ENCODE results near the gene EXOSC5. TPM values are rescaled to one million over a fixed set of nuclear protein-coding genes. Genes with fewer than 3 reads are reported as not detected.

Gene EXOSC5
- total RNA-seq, 1 donor: 14.5 TPM

- no peak for DNase-seq (ENCODE audit: insufficient read length, low spot score, missing footprints)
- no peak overlapping the region for H3K27ac ChIP-seq (ENCODE audit: low read depth, low read length)
- H3K4me2 ChIP-seq (ENCODE audit: insufficient read depth, low read length): no peak overlapping the region
- no peak overlapping the region for H3K4me3 ChIP-seq (ENCODE audit: insufficient read depth, low read length)
- H3K79me2 ChIP-seq (ENCODE audit: insufficient read depth, low read length): peaks cover 2% of the 10 kb centered on the region
- H3K4me1 ChIP-seq (ENCODE audit: insufficient read depth, low read length): peaks cover 10% of the 10 kb centered on the region
- H4K20me1 ChIP-seq (ENCODE audit: insufficient read depth, low read length): peaks cover 15% of the 10 kb centered on the region
- H3K27me3 ChIP-seq (ENCODE audit: insufficient read depth, low read length): no peaks in the 10 kb centered on the region
- no peak for TF ChIP-seq CTCF (IDR thresholded peaks at IDR 0.05; ENCODE audit: extremely low read depth, low read depth, low read length)
- no peaks in the 10 kb centered on the region for H3K9me3 ChIP-seq (ENCODE audit: low read depth, low read length)
- peaks cover 3% of the 10 kb centered on the region for H3K36me3 ChIP-seq (ENCODE audit: insufficient read depth, low read length)
- no peak overlapping the region for H2AFZ ChIP-seq (ENCODE audit: low read length)
Measured at GRCh38 chr19:41408256-41408655, 11.1 kb upstream of the EXOSC5 start.

- Histone ChIP-seq H3K4me1 (ENCODE audit: insufficient read depth, low read length) (peaks cover 10% of the 10 kb centered on the region), H3K79me2 (ENCODE audit: insufficient read depth, low read length) (peaks cover 5% of the 10 kb centered on the region), H3K27me3 (ENCODE audit: insufficient read depth, low read length) (no peaks in the 10 kb centered on the region), H3K4me2 (ENCODE audit: insufficient read depth, low read length) (no peak overlapping the region), H4K20me1 (ENCODE audit: insufficient read depth, low read length) (peaks cover 15% of the 10 kb centered on the region), H3K4me3 (ENCODE audit: insufficient read depth, low read length) (no peak overlapping the region), H3K36me3 (ENCODE audit: insufficient read depth, low read length) (peaks cover 3% of the 10 kb centered on the region), H2AFZ (ENCODE audit: low read length) (no peak overlapping the region), H3K9me3 (ENCODE audit: low read depth, low read length) (no peaks in the 10 kb centered on the region), H3K27ac (ENCODE audit: low read depth, low read length) (no peak overlapping the region)
- no peak for DNase-seq (ENCODE audit: insufficient read length, low spot score, missing footprints)
- TF ChIP-seq CTCF (IDR thresholded peaks at IDR 0.05; ENCODE audit: extremely low read depth, low read depth, low read length): no peak
Measured at GRCh38 chr19:41407271-41407670, 10.1 kb upstream of the EXOSC5 start.

- no peak overlapping the region for H3K27ac ChIP-seq (ENCODE audit: low read depth, low read length)
- no peaks in the 10 kb centered on the region for H3K36me3 ChIP-seq (ENCODE audit: insufficient read depth, low read length)
- H2AFZ ChIP-seq (ENCODE audit: low read length): no peak overlapping the region
- H3K4me1 ChIP-seq (ENCODE audit: insufficient read depth, low read length): peaks cover 8% of the 10 kb centered on the region
- no peaks in the 10 kb centered on the region for H3K27me3 ChIP-seq (ENCODE audit: insufficient read depth, low read length)
- no peaks in the 10 kb centered on the region for H3K9me3 ChIP-seq (ENCODE audit: low read depth, low read length)
- H3K4me3 ChIP-seq (ENCODE audit: insufficient read depth, low read length): no peak overlapping the region
- no peak for DNase-seq (ENCODE audit: insufficient read length, low spot score, missing footprints)
- H3K79me2 ChIP-seq (ENCODE audit: insufficient read depth, low read length): peaks cover 8% of the 10 kb centered on the region
- peaks cover 15% of the 10 kb centered on the region for H4K20me1 ChIP-seq (ENCODE audit: insufficient read depth, low read length)
- H3K4me2 ChIP-seq (ENCODE audit: insufficient read depth, low read length): no peak overlapping the region
- no peak for TF ChIP-seq CTCF (IDR thresholded peaks at IDR 0.05; ENCODE audit: extremely low read depth, low read depth, low read length)
Measured at GRCh38 chr19:41405776-41406175, 8.6 kb upstream of the EXOSC5 start.

GRCh38 chr19:41403181-41403970, 6.2 kb upstream of the EXOSC5 start:
- no peaks in the 10 kb centered on the region for H3K36me3 ChIP-seq (ENCODE audit: insufficient read depth, low read length)
- H2AFZ ChIP-seq (ENCODE audit: low read length): no peak overlapping the region
- no peak for TF ChIP-seq CTCF (IDR thresholded peaks at IDR 0.05; ENCODE audit: extremely low read depth, low read depth, low read length)
- peaks cover 12% of the 10 kb centered on the region for H4K20me1 ChIP-seq (ENCODE audit: insufficient read depth, low read length)
- H3K27me3 ChIP-seq (ENCODE audit: insufficient read depth, low read length): no peaks in the 10 kb centered on the region
- no peaks in the 10 kb centered on the region for H3K9me3 ChIP-seq (ENCODE audit: low read depth, low read length)
- no peak overlapping the region for H3K27ac ChIP-seq (ENCODE audit: low read depth, low read length)
- no peak for DNase-seq (ENCODE audit: insufficient read length, low spot score, missing footprints)
- peaks cover 17% of the 10 kb centered on the region for H3K79me2 ChIP-seq (ENCODE audit: insufficient read depth, low read length)
- no peak overlapping the region for H3K4me2 ChIP-seq (ENCODE audit: insufficient read depth, low read length)
- H3K4me1 ChIP-seq (ENCODE audit: insufficient read depth, low read length): peaks cover 7% of the 10 kb centered on the region
- no peak overlapping the region for H3K4me3 ChIP-seq (ENCODE audit: insufficient read depth, low read length)
